GM20431 (cell line): ENCODE results near the gene RGS19.

Experiments
- in situ Hi-C: fragments of 300-500 bp; cut with MseI, MboI; formaldehyde crosslinking; loops from one replicate; pipeline ENCODE4 v1.15.0; 2020; ENCODE audit warnings: low sequenced_read_pairs; ENCODE audit not compliant: unreplicated experiment

RGS19 gene

DNA sequence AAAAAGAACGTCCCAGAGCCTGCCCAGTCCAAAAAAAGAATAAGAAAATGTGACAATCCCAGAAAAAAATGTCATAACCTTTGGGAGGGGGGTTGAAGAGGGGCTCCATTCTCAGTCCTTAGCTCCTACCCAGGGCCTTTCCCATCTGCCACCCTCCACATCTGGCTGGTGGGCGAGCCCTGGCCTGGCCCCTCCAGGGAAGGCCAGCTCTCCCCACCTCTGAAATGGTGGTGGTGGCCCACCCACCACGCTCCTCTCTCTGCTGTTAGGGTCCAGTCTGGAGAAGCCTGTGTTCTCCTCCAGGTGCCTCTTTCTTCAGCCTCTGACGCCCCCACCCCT lies 415 bp downstream of the RGS19 start:
- in situ Hi-C loops, result no loop called here

GRCh38 chr20:64077876-64078551 lies 1.3 kb downstream of the RGS19 start:
- in situ Hi-C loops, result no loop called here

- in situ Hi-C loops, result no loop called here
These were observed 1.8 kb downstream of the RGS19 start for GRCh38 chr20:64077541-64077875.

- in situ Hi-C loops, result no loop called here
These were observed 2.2 kb downstream of the RGS19 start for GRCh38 chr20:64077094-64077493.

- in situ Hi-C loops, result no loop called here
These were observed 3.0 kb downstream of the RGS19 start for GRCh38 chr20:64076061-64076997.

GRCh38 chr20:64075556-64075955 lies 3.8 kb downstream of the RGS19 start:
- in situ Hi-C loops, result no loop called here

GRCh38 chr20:64074963-64075362 lies 4.4 kb downstream of the RGS19 start:
- in situ Hi-C loops, result no loop called here

DNA sequence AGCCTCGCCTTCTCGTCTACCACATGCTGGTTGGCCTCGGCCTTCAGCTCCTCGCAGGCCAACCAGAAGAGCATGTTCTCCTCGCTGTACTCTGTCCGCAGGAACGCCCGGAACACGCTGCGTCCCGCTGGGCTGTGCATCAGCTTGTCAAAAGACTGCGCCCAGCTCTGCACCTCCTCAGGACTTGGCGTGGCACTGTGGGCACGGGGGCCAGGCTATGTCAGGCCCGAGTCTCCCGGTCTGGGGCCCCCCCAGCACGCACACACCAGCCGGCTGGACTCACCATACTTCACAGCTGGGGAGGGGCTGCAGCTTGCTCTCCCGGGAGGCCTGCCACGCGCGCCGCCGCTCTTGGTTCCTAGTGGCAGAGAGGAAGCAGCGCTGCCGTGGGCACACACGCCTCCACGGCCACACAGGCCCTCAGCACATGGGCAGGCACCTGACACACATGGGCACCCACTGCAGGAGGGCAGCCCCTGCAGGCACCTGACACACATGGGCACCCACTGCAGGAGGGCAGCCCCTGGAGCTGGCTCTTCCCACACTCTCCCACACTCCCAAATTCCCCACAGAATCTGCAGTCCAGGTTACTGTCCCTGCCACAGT lies 5.0 kb downstream of the RGS19 start:
- in situ Hi-C loops, result no loop called here

DNA sequence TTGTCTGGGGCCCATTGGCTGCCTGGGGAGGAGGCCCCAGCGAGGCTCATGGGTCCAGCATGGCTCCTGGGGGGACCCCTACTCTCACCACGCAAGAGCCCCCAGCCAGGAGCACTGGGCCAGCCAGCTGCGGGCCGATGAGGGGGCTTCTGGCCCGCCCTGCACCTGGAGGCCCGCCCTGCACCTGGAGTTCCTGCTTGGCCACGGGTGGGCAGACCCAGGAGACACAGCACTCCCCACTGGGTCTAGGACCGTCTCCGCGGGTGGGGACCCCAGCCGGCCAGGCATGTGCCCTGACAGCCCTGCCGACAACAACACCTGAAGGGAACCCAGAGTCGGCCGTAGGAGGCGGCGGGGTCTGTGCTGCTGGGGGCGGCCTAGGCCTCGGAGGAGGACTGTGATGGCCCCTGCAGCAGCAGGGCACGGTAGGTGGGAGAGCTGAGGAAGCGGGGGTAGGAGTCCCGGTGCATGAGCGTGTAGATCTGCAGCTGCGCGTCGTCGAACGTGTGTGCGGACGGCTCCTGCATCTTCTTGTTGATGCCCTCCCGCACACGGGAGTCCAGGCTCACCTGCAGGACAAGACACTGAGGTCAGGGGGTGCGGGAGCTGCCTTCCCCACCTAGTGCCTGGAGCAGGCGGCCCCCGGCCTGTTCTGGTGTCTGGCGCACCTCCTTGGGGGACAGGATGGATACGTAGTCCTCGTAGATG lies 5.7 kb downstream of the RGS19 start:
- in situ Hi-C loops, result no loop called here

- in situ Hi-C loops, result no loop called here
These were observed 6.7 kb downstream of the RGS19 start for GRCh38 chr20:64072498-64073063.

DNA sequence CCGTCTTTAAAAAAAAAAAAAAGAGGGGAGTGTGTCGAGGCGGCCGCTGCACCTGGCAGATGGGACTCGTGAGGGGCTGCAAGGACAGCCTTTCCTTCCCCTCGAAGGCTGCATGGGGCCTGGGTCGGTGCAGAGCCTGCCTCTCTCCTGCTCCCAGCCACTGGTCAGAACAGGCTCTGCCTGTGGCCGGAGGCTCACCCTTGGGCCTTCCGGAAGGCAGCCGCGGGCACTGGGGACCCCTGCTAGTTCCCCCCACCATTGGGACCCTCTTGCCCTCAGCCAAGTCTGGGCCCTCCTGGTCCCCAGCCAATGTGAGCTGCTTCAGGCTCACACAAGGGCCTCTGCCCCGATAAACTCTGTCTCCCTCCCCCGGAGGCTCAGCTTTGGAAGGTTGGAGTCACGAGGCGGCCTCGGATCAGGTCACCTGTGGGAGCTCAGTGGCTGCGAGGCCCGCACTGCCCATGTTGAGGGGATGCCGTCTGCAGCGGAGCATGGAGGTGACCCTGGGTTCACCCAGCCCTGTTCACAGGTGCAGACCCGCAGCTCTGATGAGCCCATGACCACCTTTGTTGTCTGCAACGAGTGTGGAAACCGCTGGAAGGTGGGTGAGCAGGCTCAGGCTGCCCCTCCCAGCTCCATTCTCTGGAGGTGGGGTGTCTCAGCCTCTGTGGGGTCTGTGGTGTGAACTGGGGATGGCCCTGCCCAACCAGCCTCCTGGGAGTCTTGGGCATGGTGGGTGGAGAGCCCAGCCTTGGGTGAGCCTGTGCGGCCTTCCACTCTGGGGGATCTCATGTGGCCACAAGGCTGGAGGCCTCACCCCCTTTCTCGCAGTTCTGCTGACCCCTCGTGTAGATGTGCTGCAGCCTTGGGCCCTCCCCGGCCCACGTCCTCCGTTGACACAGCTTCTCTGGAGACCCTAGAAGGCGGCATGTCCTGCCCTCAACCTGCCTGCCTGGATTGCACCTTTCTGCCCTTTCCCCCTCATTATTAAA lies 7.7 kb downstream of the RGS19 start:
- in situ Hi-C loops, result no loop called here

DNA sequence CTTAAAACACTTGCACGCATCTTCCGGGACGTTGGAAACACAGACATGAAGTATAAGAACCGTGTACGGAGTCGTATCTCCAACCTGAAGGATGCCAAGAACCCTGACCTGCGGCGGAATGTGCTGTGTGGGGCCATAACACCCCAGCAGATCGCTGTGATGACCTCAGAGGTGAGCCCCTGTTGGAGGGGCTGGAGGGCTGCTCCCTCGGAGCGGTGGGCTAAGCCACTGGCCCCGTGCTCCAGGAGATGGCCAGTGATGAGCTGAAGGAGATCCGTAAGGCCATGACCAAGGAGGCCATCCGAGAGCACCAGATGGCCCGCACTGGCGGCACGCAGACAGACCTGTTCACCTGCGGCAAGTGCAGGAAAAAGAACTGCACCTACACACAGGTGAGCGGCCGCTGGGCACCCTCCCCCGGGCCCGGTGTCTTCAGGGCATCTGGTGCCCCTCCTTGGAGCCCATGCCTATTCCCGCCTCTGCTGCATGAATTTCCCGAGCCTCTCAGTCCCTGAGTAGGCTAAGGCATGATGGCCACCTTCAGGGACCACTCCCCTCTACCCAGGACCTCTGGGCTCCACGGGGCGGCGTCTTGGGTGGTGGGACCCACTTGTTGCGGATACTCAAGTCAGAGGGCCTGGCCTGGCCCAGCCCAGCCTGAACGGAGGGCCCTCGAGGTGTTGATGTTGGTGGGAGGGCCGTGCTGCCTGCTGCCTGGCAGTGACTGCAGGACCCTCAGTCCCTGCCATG lies 8.9 kb downstream of the RGS19 start:
- in situ Hi-C loops, result no loop called here

GRCh38 chr20:64069614-64070243 lies 9.6 kb downstream of the RGS19 start:
- in situ Hi-C loops, result no loop called here

GRCh38 chr20:64069209-64069613 lies 10.1 kb downstream of the RGS19 start:
- in situ Hi-C loops, result no loop called here

GRCh38 chr20:64068386-64069208 lies 10.7 kb downstream of the RGS19 start:
- in situ Hi-C loops, result no loop called here

DNA sequence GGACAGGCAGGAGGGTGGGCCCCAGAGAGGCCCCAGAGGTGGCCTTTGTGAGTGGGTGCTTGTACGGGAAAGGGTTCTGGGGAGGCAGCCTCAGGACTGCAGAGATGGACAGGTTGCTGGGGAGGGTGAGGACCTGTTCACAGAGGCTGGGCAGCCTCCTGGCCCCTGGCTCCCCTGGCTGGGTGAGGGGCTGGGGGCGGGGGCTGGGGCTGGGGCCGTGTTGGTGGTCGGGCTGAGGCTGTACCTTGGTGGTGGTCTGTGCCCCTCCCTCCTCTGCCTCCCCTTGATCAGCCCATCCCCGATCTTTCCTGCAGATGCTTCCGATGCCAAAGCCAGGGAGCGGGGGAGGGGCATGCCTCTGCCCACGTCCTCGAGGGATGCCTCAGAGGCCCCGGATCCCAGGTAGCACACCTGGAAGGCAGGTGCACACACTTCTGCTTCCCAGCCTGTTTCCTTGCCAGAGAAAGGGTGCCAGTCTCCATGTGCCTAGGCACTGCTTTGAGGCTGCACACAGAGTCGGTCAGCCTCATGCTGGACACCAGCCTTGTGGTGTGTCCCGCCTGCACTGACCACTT lies 11.5 kb downstream of the RGS19 start:
- in situ Hi-C loops, result no loop called here
